ENCODE measurements around the gene HTR7. TPM values are rescaled to one million over a fixed set of nuclear protein-coding genes. Genes with fewer than 3 reads are reported as not detected.

Gene HTR7
- total RNA-seq, 1 donor: 9.8 TPM

DNA sequence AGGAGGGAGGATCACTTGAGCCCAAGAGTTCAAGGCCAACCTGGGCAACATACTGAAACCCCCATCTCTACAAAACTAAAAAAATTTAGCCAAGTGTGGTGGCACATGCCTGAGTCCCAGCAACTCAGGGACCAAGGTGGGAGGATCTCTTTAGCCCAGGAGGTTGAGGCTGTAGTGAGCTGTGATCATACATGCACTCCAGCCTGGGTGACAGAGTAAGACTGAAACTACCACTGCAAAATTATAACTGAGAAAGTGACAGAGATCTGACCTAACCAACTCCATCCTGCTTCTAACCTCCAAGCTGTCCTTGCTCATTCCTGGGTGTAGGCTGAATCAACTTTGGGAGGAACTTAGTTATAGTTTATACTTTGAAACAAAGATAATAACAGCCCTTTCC lies 59.4 kb downstream of the HTR7 start:
- H3K27ac ChIP-seq (ENCODE audit: low read depth, low read length): no peak overlapping the region
- no peaks in the 10 kb centered on the region for H4K20me1 ChIP-seq (ENCODE audit: insufficient read depth, low read length)

DNA sequence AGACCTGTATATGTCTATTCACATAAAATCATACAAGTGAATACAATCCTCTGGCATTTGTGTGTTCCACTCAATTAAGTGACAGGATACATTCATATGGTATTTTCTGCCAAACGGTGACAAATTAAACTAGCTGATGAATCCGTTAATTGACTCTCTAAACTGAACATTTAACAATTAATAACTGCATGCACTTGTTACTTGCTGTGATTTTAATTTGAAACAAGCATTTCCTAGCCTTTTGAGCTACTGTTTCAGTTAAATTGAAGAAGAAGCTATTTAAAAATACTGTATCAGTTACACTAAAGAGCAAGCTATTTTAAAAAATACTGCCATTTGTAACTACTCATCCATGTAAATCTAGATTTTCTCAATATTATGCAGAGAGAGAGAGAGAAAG lies 67.4 kb downstream of the HTR7 start:
- DNase-seq (ENCODE audit: insufficient read length, low spot score, missing footprints): no peak
- no peak overlapping the region for H3K4me3 ChIP-seq (ENCODE audit: insufficient read depth, low read length)
- H3K9me3 ChIP-seq (ENCODE audit: low read depth, low read length): no peaks in the 10 kb centered on the region
- no peaks in the 10 kb centered on the region for H3K79me2 ChIP-seq (ENCODE audit: insufficient read depth, low read length)
- no peak overlapping the region for H3K27ac ChIP-seq (ENCODE audit: low read depth, low read length)
- TF ChIP-seq, protein P1, sequence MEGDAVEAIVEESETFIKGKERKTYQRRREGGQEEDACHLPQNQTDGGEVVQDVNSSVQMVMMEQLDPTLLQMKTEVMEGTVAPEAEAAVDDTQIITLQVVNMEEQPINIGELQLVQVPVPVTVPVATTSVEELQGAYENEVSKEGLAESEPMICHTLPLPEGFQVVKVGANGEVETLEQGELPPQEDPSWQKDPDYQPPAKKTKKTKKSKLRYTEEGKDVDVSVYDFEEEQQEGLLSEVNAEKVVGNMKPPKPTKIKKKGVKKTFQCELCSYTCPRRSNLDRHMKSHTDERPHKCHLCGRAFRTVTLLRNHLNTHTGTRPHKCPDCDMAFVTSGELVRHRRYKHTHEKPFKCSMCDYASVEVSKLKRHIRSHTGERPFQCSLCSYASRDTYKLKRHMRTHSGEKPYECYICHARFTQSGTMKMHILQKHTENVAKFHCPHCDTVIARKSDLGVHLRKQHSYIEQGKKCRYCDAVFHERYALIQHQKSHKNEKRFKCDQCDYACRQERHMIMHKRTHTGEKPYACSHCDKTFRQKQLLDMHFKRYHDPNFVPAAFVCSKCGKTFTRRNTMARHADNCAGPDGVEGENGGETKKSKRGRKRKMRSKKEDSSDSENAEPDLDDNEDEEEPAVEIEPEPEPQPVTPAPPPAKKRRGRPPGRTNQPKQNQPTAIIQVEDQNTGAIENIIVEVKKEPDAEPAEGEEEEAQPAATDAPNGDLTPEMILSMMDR (IDR thresholded peaks at IDR 0.05; ENCODE audit: extremely low read depth, low read depth, low read length): no peak
- no peaks in the 10 kb centered on the region for H4K20me1 ChIP-seq (ENCODE audit: insufficient read depth, low read length)
- H3K4me1 ChIP-seq (ENCODE audit: insufficient read depth, low read length): no peaks in the 10 kb centered on the region
- H2AFZ ChIP-seq (ENCODE audit: low read length): no peak overlapping the region
- no peaks in the 10 kb centered on the region for H3K36me3 ChIP-seq (ENCODE audit: insufficient read depth, low read length)
- no peaks in the 10 kb centered on the region for H3K27me3 ChIP-seq (ENCODE audit: insufficient read depth, low read length)
- H3K4me2 ChIP-seq (ENCODE audit: insufficient read depth, low read length): no peak overlapping the region

More for the DNA sequence above, 59.4 kb downstream of the HTR7 start:
- TF ChIP-seq, protein P1 (IDR thresholded peaks at IDR 0.05; ENCODE audit: extremely low read depth, low read depth, low read length): no peak
- H3K79me2 ChIP-seq (ENCODE audit: insufficient read depth, low read length): no peaks in the 10 kb centered on the region
- H3K4me1 ChIP-seq (ENCODE audit: insufficient read depth, low read length): no peaks in the 10 kb centered on the region
- no peak for DNase-seq (ENCODE audit: insufficient read length, low spot score, missing footprints)
- H3K4me3 ChIP-seq (ENCODE audit: insufficient read depth, low read length): no peak overlapping the region
- no peak overlapping the region for H3K4me2 ChIP-seq (ENCODE audit: insufficient read depth, low read length)
- H3K36me3 ChIP-seq (ENCODE audit: insufficient read depth, low read length): no peaks in the 10 kb centered on the region
- no peak overlapping the region for H2AFZ ChIP-seq (ENCODE audit: low read length)
- no peaks in the 10 kb centered on the region for H3K27me3 ChIP-seq (ENCODE audit: insufficient read depth, low read length)
- H3K9me3 ChIP-seq (ENCODE audit: low read depth, low read length): no peaks in the 10 kb centered on the region

DNA sequence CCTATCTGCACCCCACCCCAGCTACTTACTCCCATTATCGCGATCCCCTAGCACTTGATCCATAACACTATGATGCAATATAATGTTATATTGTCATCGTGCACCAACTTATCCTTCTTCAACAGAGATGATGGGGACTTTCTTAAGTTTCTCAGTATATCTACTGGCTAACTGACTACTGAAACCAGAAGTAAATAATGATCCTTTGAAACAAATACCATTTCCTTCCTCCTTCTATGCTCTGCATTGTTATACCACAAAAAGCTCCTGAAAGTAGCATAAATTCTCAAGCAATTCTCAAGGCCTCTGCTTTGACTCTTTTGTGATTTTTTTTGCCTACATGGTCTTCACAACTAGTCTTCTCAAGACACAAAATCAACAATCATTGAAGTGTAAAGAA lies 68.9 kb downstream of the HTR7 start:
- Histone ChIP-seq H3K27ac (ENCODE audit: low read depth, low read length) (no peak overlapping the region), H3K4me3 (ENCODE audit: insufficient read depth, low read length) (no peak overlapping the region), H2AFZ (ENCODE audit: low read length) (no peak overlapping the region), H3K9me3 (ENCODE audit: low read depth, low read length) (no peaks in the 10 kb centered on the region), H3K4me1 (ENCODE audit: insufficient read depth, low read length) (no peaks in the 10 kb centered on the region), H3K27me3 (ENCODE audit: insufficient read depth, low read length) (no peaks in the 10 kb centered on the region), H3K4me2 (ENCODE audit: insufficient read depth, low read length) (no peak overlapping the region), H3K36me3 (ENCODE audit: insufficient read depth, low read length) (no peaks in the 10 kb centered on the region), H3K79me2 (ENCODE audit: insufficient read depth, low read length) (no peaks in the 10 kb centered on the region), H4K20me1 (ENCODE audit: insufficient read depth, low read length) (no peaks in the 10 kb centered on the region)
- DNase-seq (ENCODE audit: insufficient read length, low spot score, missing footprints): no peak
- TF ChIP-seq, protein P1 (IDR thresholded peaks at IDR 0.05; ENCODE audit: extremely low read depth, low read depth, low read length): no peak

DNA sequence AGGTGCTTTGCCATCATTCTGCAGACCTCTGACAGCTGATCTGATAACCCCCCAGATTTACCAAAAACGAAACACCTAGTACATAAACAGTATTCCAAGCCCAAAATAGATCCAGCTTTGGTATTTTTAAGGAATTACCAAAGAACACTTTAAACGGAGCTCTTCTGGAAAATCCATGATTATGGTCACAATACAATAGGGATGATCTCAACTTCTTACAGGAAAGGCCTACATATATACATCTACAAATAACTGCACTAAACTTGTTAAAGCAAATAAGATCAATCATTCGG lies 69.7 kb downstream of the HTR7 start:
- Histone ChIP-seq H4K20me1 (ENCODE audit: insufficient read depth, low read length) (no peaks in the 10 kb centered on the region), H3K27me3 (ENCODE audit: insufficient read depth, low read length) (no peaks in the 10 kb centered on the region), H2AFZ (ENCODE audit: low read length) (no peak overlapping the region), H3K9me3 (ENCODE audit: low read depth, low read length) (no peaks in the 10 kb centered on the region), H3K79me2 (ENCODE audit: insufficient read depth, low read length) (no peaks in the 10 kb centered on the region), H3K4me1 (ENCODE audit: insufficient read depth, low read length) (no peaks in the 10 kb centered on the region), H3K4me2 (ENCODE audit: insufficient read depth, low read length) (no peak overlapping the region), H3K36me3 (ENCODE audit: insufficient read depth, low read length) (no peaks in the 10 kb centered on the region), H3K27ac (ENCODE audit: low read depth, low read length) (no peak overlapping the region), H3K4me3 (ENCODE audit: insufficient read depth, low read length) (no peak overlapping the region)
- no peak for DNase-seq (ENCODE audit: insufficient read length, low spot score, missing footprints)
- TF ChIP-seq, protein P1 (IDR thresholded peaks at IDR 0.05; ENCODE audit: extremely low read depth, low read depth, low read length): no peak
